Erythroblast (primary cell): ENCODE results near the gene CTSC.
A peak's percentile ranks its signal among the peaks of the same experiment; 100 is the strongest.

Experiments used
- DNase-seq, 2 experiments: peaks; one replicate each; lab custom pipeline; 2025; lab: John Stamatoyannopoulos, UW
- GATA1 ChIP-seq: IDR thresholded peaks from 2 replicates; pipeline ENCODE4 v1.6.1; 2011; ENCODE audit warnings: low read depth, mild to moderate bottlenecking, control low read depth, low read length, moderate library complexity
- POLR2A ChIP-seq: IDR thresholded peaks from 2 replicates; pipeline ENCODE4 v1.6.1; 2011; ENCODE audit warnings: mild to moderate bottlenecking, low read length

The CTSC gene

GRCh38 chr11:88359541-88359940 lies 22.0 kb upstream of the CTSC start:
- no peak for TF ChIP-seq POLR2A
- TF ChIP-seq GATA1 = no peak
- DNase-seq = peak; percentile 11 to 24

GRCh38 chr11:88359114-88359513 lies 21.6 kb upstream of the CTSC start:
- peak in 1 of 2 experiments; percentile 24 for DNase-seq
- TF ChIP-seq GATA1 = no peak
- TF ChIP-seq POLR2A = no peak

GRCh38 chr11:88358040-88358431 lies 20.5 kb upstream of the CTSC start:
- DNase-seq = no peak
- no peak for TF ChIP-seq GATA1
- no peak for TF ChIP-seq POLR2A

GRCh38 chr11:88357323-88358039 lies 19.9 kb upstream of the CTSC start:
- DNase-seq = peak; percentile 28 to 48
- TF ChIP-seq POLR2A (no peak), GATA1 (no peak)

- DNase-seq = no peak
- TF ChIP-seq POLR2A (no peak), GATA1 (no peak)
Observed at GRCh38 chr11:88355887-88356286, 18.4 kb upstream of the CTSC start.

GRCh38 chr11:88354912-88355311 lies 17.4 kb upstream of the CTSC start:
- TF ChIP-seq GATA1 (no peak), POLR2A (no peak)
- DNase-seq = no peak

GRCh38 chr11:88353835-88354496 lies 16.4 kb upstream of the CTSC start:
- TF ChIP-seq POLR2A (no peak), GATA1 (no peak)
- no peak for DNase-seq

- DNase-seq = no peak
- no peak for TF ChIP-seq GATA1
- no peak for TF ChIP-seq POLR2A
Observed at GRCh38 chr11:88353386-88353785, 15.8 kb upstream of the CTSC start.

- no peak for TF ChIP-seq GATA1
- no peak for TF ChIP-seq POLR2A
- DNase-seq = peak; percentile 25 to 26
Observed at GRCh38 chr11:88352139-88352538, 14.6 kb upstream of the CTSC start.

GRCh38 chr11:88348870-88349269 lies 11.3 kb upstream of the CTSC start:
- no peak for DNase-seq
- TF ChIP-seq GATA1 = no peak
- no peak for TF ChIP-seq POLR2A

- TF ChIP-seq POLR2A = no peak
- no peak for TF ChIP-seq GATA1
- DNase-seq = no peak
Observed at GRCh38 chr11:88345949-88346348, 8.4 kb upstream of the CTSC start.

- no peak for TF ChIP-seq POLR2A
- no peak for TF ChIP-seq GATA1
- DNase-seq = no peak
Observed at GRCh38 chr11:88345408-88345807, 7.9 kb upstream of the CTSC start.

GRCh38 chr11:88344869-88345268 lies 7.3 kb upstream of the CTSC start:
- no peak for TF ChIP-seq GATA1
- TF ChIP-seq POLR2A = no peak
- DNase-seq = no peak

- no peak for DNase-seq
- TF ChIP-seq GATA1 (no peak), POLR2A (no peak)
Observed at GRCh38 chr11:88341522-88342251, 4.2 kb upstream of the CTSC start.
